ENCODE measurements around the gene CDH13. TPM values are rescaled to one million over a fixed set of nuclear protein-coding genes. Genes with fewer than 3 reads are reported as not detected.

CDH13 gene
- polyA plus RNA-seq, 2 of the 4 experiments (the other 2 are of a cell fraction) = not detected

DNA sequence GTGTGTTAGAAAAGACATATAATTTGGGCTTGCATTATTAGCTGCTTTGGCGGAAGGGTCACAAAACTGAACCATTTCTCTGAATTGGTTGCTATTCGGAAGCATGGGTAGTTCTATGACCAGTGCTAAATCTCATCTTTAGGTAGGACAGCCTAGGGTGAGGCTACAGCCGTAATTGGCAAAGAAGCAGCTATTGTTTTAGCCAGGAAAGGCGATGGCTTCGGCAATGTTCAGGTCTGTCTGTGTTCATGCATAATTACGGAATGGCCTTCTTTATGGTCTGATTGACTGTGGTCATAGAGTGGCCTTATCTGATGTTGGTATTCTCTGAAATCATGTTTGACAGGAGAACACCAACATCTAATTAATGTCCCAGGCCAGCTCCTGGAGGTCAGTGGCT lies 812.6 kb downstream of the CDH13 start (continued):
- TF ChIP-seq, protein P1, sequence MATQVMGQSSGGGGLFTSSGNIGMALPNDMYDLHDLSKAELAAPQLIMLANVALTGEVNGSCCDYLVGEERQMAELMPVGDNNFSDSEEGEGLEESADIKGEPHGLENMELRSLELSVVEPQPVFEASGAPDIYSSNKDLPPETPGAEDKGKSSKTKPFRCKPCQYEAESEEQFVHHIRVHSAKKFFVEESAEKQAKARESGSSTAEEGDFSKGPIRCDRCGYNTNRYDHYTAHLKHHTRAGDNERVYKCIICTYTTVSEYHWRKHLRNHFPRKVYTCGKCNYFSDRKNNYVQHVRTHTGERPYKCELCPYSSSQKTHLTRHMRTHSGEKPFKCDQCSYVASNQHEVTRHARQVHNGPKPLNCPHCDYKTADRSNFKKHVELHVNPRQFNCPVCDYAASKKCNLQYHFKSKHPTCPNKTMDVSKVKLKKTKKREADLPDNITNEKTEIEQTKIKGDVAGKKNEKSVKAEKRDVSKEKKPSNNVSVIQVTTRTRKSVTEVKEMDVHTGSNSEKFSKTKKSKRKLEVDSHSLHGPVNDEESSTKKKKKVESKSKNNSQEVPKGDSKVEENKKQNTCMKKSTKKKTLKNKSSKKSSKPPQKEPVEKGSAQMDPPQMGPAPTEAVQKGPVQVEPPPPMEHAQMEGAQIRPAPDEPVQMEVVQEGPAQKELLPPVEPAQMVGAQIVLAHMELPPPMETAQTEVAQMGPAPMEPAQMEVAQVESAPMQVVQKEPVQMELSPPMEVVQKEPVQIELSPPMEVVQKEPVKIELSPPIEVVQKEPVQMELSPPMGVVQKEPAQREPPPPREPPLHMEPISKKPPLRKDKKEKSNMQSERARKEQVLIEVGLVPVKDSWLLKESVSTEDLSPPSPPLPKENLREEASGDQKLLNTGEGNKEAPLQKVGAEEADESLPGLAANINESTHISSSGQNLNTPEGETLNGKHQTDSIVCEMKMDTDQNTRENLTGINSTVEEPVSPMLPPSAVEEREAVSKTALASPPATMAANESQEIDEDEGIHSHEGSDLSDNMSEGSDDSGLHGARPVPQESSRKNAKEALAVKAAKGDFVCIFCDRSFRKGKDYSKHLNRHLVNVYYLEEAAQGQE (IDR thresholded peaks at IDR 0.05) = no peak
- no peak for TF ChIP-seq SMC3 (IDR thresholded peaks at IDR 0.05)
- TF ChIP-seq, protein P2, sequence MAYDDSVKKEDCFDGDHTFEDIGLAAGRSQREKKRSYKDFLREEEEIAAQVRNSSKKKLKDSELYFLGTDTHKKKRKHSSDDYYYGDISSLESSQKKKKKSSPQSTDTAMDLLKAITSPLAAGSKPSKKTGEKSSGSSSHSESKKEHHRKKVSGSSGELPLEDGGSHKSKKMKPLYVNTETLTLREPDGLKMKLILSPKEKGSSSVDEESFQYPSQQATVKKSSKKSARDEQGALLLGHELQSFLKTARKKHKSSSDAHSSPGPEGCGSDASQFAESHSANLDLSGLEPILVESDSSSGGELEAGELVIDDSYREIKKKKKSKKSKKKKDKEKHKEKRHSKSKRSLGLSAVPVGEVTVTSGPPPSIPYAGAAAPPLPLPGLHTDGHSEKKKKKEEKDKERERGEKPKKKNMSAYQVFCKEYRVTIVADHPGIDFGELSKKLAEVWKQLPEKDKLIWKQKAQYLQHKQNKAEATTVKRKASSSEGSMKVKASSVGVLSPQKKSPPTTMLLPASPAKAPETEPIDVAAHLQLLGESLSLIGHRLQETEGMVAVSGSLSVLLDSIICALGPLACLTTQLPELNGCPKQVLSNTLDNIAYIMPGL (CRISPR knock-in tag; IDR thresholded peaks at IDR 0.05; ENCODE audit: borderline replicate concordance) = no peak
- TF ChIP-seq TFCP2L1 (CRISPR knock-in tag; IDR thresholded peaks at IDR 0.05) = no peak
- TF ChIP-seq FOXS1 (CRISPR knock-in tag; IDR thresholded peaks at IDR 0.05) = no peak
- no peak for TF ChIP-seq HDAC2 (IDR thresholded peaks at IDR 0.05)

DNA sequence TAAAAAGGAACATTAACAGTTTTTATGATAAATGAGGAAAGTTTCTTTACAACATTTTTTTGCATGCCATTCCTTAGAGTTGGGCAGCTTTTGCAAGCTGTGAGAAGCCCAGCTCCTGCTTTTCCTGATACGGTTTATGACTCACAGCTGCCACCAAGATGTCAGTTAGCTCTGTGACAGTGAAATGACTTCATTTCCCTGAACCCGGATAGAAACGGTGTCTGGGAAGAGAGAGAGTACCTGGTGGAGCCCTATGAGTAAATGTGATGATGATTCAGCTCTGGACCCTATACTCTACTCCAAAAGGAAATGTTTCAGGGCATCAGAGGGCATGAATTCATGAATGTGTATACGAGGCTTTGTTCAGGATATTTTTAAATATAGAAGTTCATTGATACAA lies 814.7 kb downstream of the CDH13 start:
- Histone ChIP-seq H3K27ac (no peak overlapping the region), H3K4me3 (no peak overlapping the region), H3K9me3 (no peaks in the 10 kb centered on the region), H3K4me2 (no peak overlapping the region), H3K4me1 (no peaks in the 10 kb centered on the region)
- no peak for TF ChIP-seq FOSB (CRISPR knock-in tag; IDR thresholded peaks at IDR 0.05)
- no peak for TF ChIP-seq EHMT2 (IDR thresholded peaks at IDR 0.05; ENCODE audit: low read depth)
- TF ChIP-seq MAFK (IDR thresholded peaks at IDR 0.05; ENCODE audit: partially characterized antibody) = no peak
- TF ChIP-seq POLR2AphosphoS2 (conservative IDR thresholded peaks at IDR 0.05; ENCODE audit: low read length) = no peak
- no peak for TF ChIP-seq HOXB5 (CRISPR knock-in tag; IDR thresholded peaks at IDR 0.05)
- TF ChIP-seq, protein P1 (IDR thresholded peaks at IDR 0.05) = no peak
- TF ChIP-seq POLR2A (IDR thresholded peaks at IDR 0.05; ENCODE audit: low read length) = no peak
- no peak for TF ChIP-seq KDM5A (IDR thresholded peaks at IDR 0.05)
- TF ChIP-seq, protein P3, sequence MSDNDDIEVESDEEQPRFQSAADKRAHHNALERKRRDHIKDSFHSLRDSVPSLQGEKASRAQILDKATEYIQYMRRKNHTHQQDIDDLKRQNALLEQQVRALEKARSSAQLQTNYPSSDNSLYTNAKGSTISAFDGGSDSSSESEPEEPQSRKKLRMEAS (IDR thresholded peaks at IDR 0.05) = no peak
- no peak for TF ChIP-seq HOXA7 (CRISPR knock-in tag; IDR thresholded peaks at IDR 0.05)
- no peak for TF ChIP-seq CEBPB (IDR thresholded peaks at IDR 0.05)
- no peak for TF ChIP-seq RNF2 (IDR thresholded peaks at IDR 0.05; ENCODE audit: borderline replicate concordance, low read depth)
- no peak for TF ChIP-seq RARB (CRISPR knock-in tag; IDR thresholded peaks at IDR 0.05)
- no peak for TF ChIP-seq NR3C1 (IDR thresholded peaks at IDR 0.05)
- DNase-seq (ENCODE audit: low read depth in 1 of 2, low spot score in 1 of 2) = no peak
- ChIA-PET POLR2A (no interaction called here), CTCF (interaction anchor here (1.0 kb wide), 1 partner anchor 1178 kb away, joined by 3 read pairs; no protein-coding TSS in a partner anchor)
- 0% methylated on average over 4 of the region's 4 CpGs for WGBS (ENCODE audit: missing lambda C conversion rate)
- no peak for ATAC-seq
- no peak for FAIRE-seq
